NCI-H2227 treated with DMSO at 0.1 percent for 48 hours (cell line): Measurements from ENCODE around the gene CCBE1.
"Not testable (repeated sequence)": the region's sequence is repeated elsewhere in the genome, so short reads cannot be mapped to it uniquely, and the experiment has no call there.

Source experiments
- DNase-seq: peaks from one replicate; lab custom pipeline; 2025; lab: John Stamatoyannopoulos, UW

The CCBE1 gene

GRCh38 chr18:59715445-59715844 lies 18.2 kb upstream of the CCBE1 start:
- DNase-seq, result no peak

- DNase-seq, result not testable (repeated sequence)
These were observed 16.9 kb upstream of the CCBE1 start for GRCh38 chr18:59714096-59714495.

- DNase-seq, result no peak
These were observed 15.1 kb upstream of the CCBE1 start for GRCh38 chr18:59712311-59712710.

GRCh38 chr18:59708988-59709387 lies 11.8 kb upstream of the CCBE1 start:
- DNase-seq, result no peak

GRCh38 chr18:59707306-59707705 lies 10.1 kb upstream of the CCBE1 start:
- DNase-seq, result no peak

GRCh38 chr18:59706499-59706898 lies 9.3 kb upstream of the CCBE1 start:
- no peak for DNase-seq

GRCh38 chr18:59705145-59705544 lies 7.9 kb upstream of the CCBE1 start:
- no peak for DNase-seq

- no peak for DNase-seq
These were observed 6.9 kb upstream of the CCBE1 start for GRCh38 chr18:59704146-59704545.

- no peak for DNase-seq
These were observed 4.0 kb upstream of the CCBE1 start for GRCh38 chr18:59701272-59701671.

GRCh38 chr18:59700535-59700967 lies 3.3 kb upstream of the CCBE1 start:
- DNase-seq, result no peak

- no peak for DNase-seq
These were observed 2.7 kb upstream of the CCBE1 start for GRCh38 chr18:59699750-59700534.

- no peak for DNase-seq
These were observed 1.8 kb upstream of the CCBE1 start for GRCh38 chr18:59699061-59699460.

GRCh38 chr18:59696311-59697235 lies 650 bp downstream of the CCBE1 start:
- peak; percentile 16 for DNase-seq

GRCh38 chr18:59695551-59695950 lies 1.7 kb downstream of the CCBE1 start:
- DNase-seq, result no peak

GRCh38 chr18:59694824-59695223 lies 2.4 kb downstream of the CCBE1 start:
- DNase-seq, result no peak

- no peak for DNase-seq
These were observed 5.2 kb downstream of the CCBE1 start for GRCh38 chr18:59691996-59692395.

GRCh38 chr18:59690996-59691395 lies 6.2 kb downstream of the CCBE1 start:
- no peak for DNase-seq

- no peak for DNase-seq
These were observed 6.8 kb downstream of the CCBE1 start for GRCh38 chr18:59690186-59690982.

- DNase-seq, result no peak
These were observed 7.5 kb downstream of the CCBE1 start for GRCh38 chr18:59689756-59690155.

GRCh38 chr18:59686260-59686659 lies 11.0 kb downstream of the CCBE1 start:
- no peak for DNase-seq

- no peak for DNase-seq
These were observed 11.7 kb downstream of the CCBE1 start for GRCh38 chr18:59685501-59685900.

GRCh38 chr18:59684777-59685176 lies 12.4 kb downstream of the CCBE1 start:
- no peak for DNase-seq
